DMS 273 (cell line): ENCODE results near the gene IFNA14.
"Not testable (repeated sequence)": the region's sequence is repeated elsewhere in the genome, so short reads cannot be mapped to it uniquely, and the experiment has no call there.

Experiments used
- DNase-seq: peaks from one replicate; lab custom pipeline; 2025; ENCODE audit not compliant: unreplicated experiment; lab: John Stamatoyannopoulos, UW

IFNA14 gene

GRCh38 chr9:21217211-21217610 is 22.6 kb downstream of the IFNA14 start, which contains the start of gene IFNA16:
Gene IFNA16, minus strand, starts transcription at chr9:21217311. Its CDS starts 6 bp downstream, at chr9:21217305.
- not testable (repeated sequence) for DNase-seq

DNA sequence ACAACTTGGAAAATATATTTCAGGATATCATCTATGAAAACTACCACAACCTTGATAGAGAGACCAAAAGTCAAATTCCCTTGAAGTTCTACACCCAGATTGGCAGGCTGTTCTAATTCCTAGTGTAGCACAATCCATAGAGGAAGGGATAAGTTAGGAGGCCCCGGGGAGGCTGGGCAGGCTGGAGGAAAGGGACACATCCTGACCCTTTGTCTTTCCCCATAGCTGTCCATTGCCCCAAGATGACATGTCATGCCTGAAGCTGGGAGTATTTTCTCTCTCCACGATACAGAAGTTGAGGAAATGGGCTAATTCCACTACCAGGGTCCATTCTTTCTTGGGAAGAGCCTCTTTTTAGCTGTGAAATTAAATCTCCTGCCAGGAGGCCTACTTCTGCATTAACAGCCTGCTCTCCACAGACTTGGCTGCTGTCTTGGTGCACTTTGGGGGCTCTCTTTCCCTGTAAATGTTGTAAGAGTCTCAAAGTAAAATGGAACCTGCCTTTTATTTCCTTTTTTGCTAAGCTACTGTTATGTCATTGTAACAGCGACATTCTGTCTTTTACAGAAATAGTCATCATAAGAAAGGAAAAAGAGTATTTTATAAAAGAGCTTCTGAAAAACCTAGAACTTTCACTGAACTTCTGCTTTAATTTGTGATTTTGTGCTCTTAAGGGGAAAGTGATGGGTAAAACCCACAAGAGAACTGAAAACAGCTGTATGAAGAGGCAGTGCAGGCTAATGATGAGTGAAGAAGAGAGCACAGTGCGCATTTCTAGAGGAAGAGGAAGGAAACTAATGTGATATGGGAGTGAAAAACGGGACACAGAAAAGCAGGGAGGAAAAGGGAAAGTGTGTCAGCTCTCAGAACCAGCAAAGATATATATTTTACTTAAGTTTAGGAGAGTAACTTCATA is 26.1 kb downstream of the IFNA14 start:
- peak; percentile 31 for DNase-seq

- DNase-seq = not testable (repeated sequence)
Measured at GRCh38 chr9:21212160-21212559, 27.6 kb downstream of the IFNA14 start.

- not testable (repeated sequence) for DNase-seq
Measured at GRCh38 chr9:21210782-21211181, 29.0 kb downstream of the IFNA14 start.

DNA sequence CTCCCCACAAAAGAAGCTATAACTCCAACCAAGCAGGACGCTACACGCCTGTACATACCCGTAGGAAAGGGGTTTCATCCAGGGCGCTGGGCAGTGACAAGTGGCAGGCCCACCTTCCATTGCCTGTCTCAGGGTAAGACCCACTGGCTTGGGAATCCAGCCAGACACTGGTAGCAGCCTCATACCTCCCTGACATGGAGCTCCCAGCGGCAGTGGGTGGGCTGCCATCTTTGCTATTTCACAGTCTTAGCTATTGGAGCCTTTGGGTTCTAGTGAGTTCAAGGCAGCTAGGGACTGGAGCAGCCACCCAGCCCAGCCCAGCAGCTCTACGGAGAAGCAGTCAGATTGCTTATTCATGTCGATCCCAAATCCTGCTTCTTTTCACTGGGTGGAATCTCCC is 29.5 kb downstream of the IFNA14 start:
- DNase-seq = no peak

- not testable (repeated sequence) for DNase-seq
Measured at GRCh38 chr9:21207043-21207442, 32.8 kb downstream of the IFNA14 start, which contains the start of gene IFNA10. Gene IFNA10, minus strand, starts transcription at chr9:21207143. Its CDS starts 46 bp downstream, at chr9:21207097.

GRCh38 chr9:21205204-21205603 is 34.6 kb downstream of the IFNA14 start:
- no peak for DNase-seq

DNA sequence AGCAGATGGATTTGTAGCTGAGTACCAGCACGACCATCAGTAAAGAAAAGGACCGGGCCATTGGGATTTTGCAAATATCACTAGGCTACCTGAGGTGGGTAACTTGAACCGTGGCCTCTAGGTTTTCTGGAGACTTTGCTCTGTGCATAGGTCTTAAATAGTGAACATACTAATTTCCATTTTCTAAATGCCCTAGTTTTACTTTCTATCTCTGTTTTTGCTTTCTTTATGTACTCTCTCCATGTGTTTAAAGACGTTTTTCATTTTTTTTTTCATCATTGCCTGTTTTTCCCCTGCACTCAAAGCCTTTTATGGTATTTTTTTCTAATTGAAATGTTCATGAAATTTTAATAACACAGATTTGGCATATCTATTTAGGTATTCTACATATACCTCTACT is 37.7 kb downstream of the IFNA14 start, which contains the start of gene IFNA7:
Gene IFNA7 (minus strand): TSS at position 101 of the 400 bp plus-strand sequence. CDS start 40 bp downstream, at position 61.
- not testable (repeated sequence) for DNase-seq

GRCh38 chr9:21194867-21195776 is 44.7 kb downstream of the IFNA14 start:
- peak; percentile 51 for DNase-seq
